ENCODE data around the gene DENND2C. TPM values are rescaled to one million over a fixed set of nuclear protein-coding genes. Genes with fewer than 3 reads are reported as not detected.

The DENND2C gene
- total RNA-seq = 1 to 10 TPM in 3 of 8 experiments, under 1 TPM in 5; 0.43 to 2.6 (median 0.90) TPM

GRCh38 chr1:114669562-114670082 lies at the start of gene DENND2C:
Gene DENND2C (minus strand): TSS chr1:114670049. CDS start chr1:114625984, 44,065 bp downstream.
- peak; percentile 67 to 84 (median 74) for ATAC-seq (replicated peaks in 6 of 8)
- Histone ChIP-seq H3K27ac (no peak within 1 kb of the TSS), H3K4me3 (peak within 1 kb of the TSS; percentile 48 to 55 (median 49)), H3K4me1 (replicated peaks in 1 of 2) (peaks cover 0 to 4% of the 10 kb centered on the region in 2 donors)
- in situ Hi-C loops (cut with MboI; ENCODE audit: low pct_unique_long_range_greater_than_20kb in 2 of 9, low sequenced_read_pairs in 9 of 9, unreplicated experiment in 9 of 9) = no loop called here
- WGBS, 10 experiments = 0 to 5% (median 0%) methylated on average over 3 to 22 of the region's 50 CpGs; no CpG with 5 or more reads in 4 of the 10 experiments

GRCh38 chr1:114719424-114719787 lies 49.6 kb upstream of the DENND2C start:
- 85 to 100% (median 94%) methylated on average over 3 of the region's 3 CpGs; no CpG with 5 or more reads in 4 of the 10 experiments for WGBS, 10 experiments
- Histone ChIP-seq H3K27ac (no peak overlapping the region), H3K4me1 (replicated peaks in 1 of 2) (peaks cover 7 to 17% of the 10 kb centered on the region in 2 donors), H3K4me3 (no peak overlapping the region)
- in situ Hi-C loops (cut with MboI; ENCODE audit: low pct_unique_long_range_greater_than_20kb in 2 of 9, low sequenced_read_pairs in 9 of 9, unreplicated experiment in 9 of 9) = no loop called here
- no peak for ATAC-seq (replicated peaks in 6 of 8)

- WGBS, 10 experiments = 69 to 100% (median 90%) methylated on average over 1 to 11 of the region's 11 CpGs; no CpG with 5 or more reads in 1 of the 10 experiments
- no peak overlapping the region for H3K4me3 ChIP-seq
- no peak overlapping the region for H3K27ac ChIP-seq
- no peak for ATAC-seq (replicated peaks in 6 of 8)
- peaks cover 7 to 19% of the 10 kb centered on the region in 2 donors for H3K4me1 ChIP-seq (replicated peaks in 1 of 2)
- in situ Hi-C loops (cut with MboI; ENCODE audit: low pct_unique_long_range_greater_than_20kb in 2 of 9, low sequenced_read_pairs in 9 of 9, unreplicated experiment in 9 of 9) = no loop called here
Observed at GRCh38 chr1:114718661-114719423, 49.0 kb upstream of the DENND2C start.

GRCh38 chr1:114716304-114717170 lies 46.7 kb upstream of the DENND2C start, which contains the start of gene NRAS:
Gene NRAS (minus strand): TSS chr1:114716771. CDS start chr1:114716160, 611 bp downstream.
- Histone ChIP-seq H3K4me1 (replicated peaks in 1 of 2) (peaks cover 7 to 19% of the 10 kb centered on the region in 2 donors), H3K4me3 (peak within 1 kb of the TSS; percentile 62 to 98 (median 83)), H3K27ac (peak within 1 kb of the TSS; percentile 81 to 85)
- peak; percentile 87 to 97 (median 93) for ATAC-seq (replicated peaks in 6 of 8)
- in situ Hi-C loops (cut with MboI; ENCODE audit: low pct_unique_long_range_greater_than_20kb in 2 of 9, low sequenced_read_pairs in 9 of 9, unreplicated experiment in 9 of 9) = no loop called here
- WGBS, 10 experiments = 0 to 10% (median 1%) methylated on average over 2 to 27 of the region's 38 CpGs; no CpG with 5 or more reads in 2 of the 10 experiments

- WGBS, 10 experiments = 0 to 54% (median 33%) methylated on average over 1 to 4 of the region's 4 CpGs; no CpG with 5 or more reads in 1 of the 10 experiments
- H3K27ac ChIP-seq = peak overlapping the region; percentile 81 to 85
- peak in 3 of 8 experiments; percentile 2 to 10 (median 6) for ATAC-seq (replicated peaks in 6 of 8)
- in situ Hi-C loops (cut with MboI; ENCODE audit: low pct_unique_long_range_greater_than_20kb in 2 of 9, low sequenced_read_pairs in 9 of 9, unreplicated experiment in 9 of 9) = no loop called here
- H3K4me1 ChIP-seq (replicated peaks in 1 of 2) = peaks cover 7 to 19% of the 10 kb centered on the region in 2 donors
- peak overlapping the region; percentile 62 to 98 (median 83) for H3K4me3 ChIP-seq
Observed at GRCh38 chr1:114715952-114716303, 46.1 kb upstream of the DENND2C start.

- H3K4me1 ChIP-seq (replicated peaks in 1 of 2) = peaks cover 7 to 19% of the 10 kb centered on the region in 2 donors
- no peak overlapping the region for H3K27ac ChIP-seq
- H3K4me3 ChIP-seq = no peak overlapping the region
- in situ Hi-C loops (cut with MboI; ENCODE audit: low pct_unique_long_range_greater_than_20kb in 2 of 9, low sequenced_read_pairs in 9 of 9, unreplicated experiment in 9 of 9) = no loop called here
- WGBS, 10 experiments = 40 to 100% (median 89%) methylated on average over 1 to 4 of the region's 4 CpGs; no CpG with 5 or more reads in 1 of the 10 experiments
- no peak for ATAC-seq (replicated peaks in 6 of 8)
Observed at GRCh38 chr1:114712977-114713376, 43.1 kb upstream of the DENND2C start.

GRCh38 chr1:114710360-114710759 lies 40.5 kb upstream of the DENND2C start:
- WGBS, 10 experiments = 95 to 100% (median 97%) methylated on average over 2 to 3 of the region's 3 CpGs; no CpG with 5 or more reads in 2 of the 10 experiments
- Histone ChIP-seq H3K4me3 (no peak overlapping the region), H3K27ac (no peak overlapping the region), H3K4me1 (replicated peaks in 1 of 2) (peaks cover 5 to 9% of the 10 kb centered on the region in 2 donors)
- ATAC-seq (replicated peaks in 6 of 8) = no peak
- in situ Hi-C loops (cut with MboI; ENCODE audit: low pct_unique_long_range_greater_than_20kb in 2 of 9, low sequenced_read_pairs in 9 of 9, unreplicated experiment in 9 of 9) = no loop called here

- no peak for ATAC-seq (replicated peaks in 6 of 8)
- Histone ChIP-seq H3K4me1 (replicated peaks in 1 of 2) (no peaks in the 10 kb centered on the region), H3K4me3 (no peak overlapping the region), H3K27ac (no peak overlapping the region)
- in situ Hi-C loops (cut with MboI; ENCODE audit: low pct_unique_long_range_greater_than_20kb in 2 of 9, low sequenced_read_pairs in 9 of 9, unreplicated experiment in 9 of 9) = no loop called here
- 77 to 100% (median 92%) methylated on average over 2 of the region's 2 CpGs; no CpG with 5 or more reads in 2 of the 10 experiments for WGBS, 10 experiments
Observed at GRCh38 chr1:114707604-114708003, 37.8 kb upstream of the DENND2C start.

- no peak overlapping the region for H3K4me3 ChIP-seq
- WGBS, 10 experiments = 43 to 100% (median 70%) methylated on average over 1 of the region's 1 CpG; no CpG with 5 or more reads in 2 of the 10 experiments
- H3K27ac ChIP-seq = no peak overlapping the region
- H3K4me1 ChIP-seq (replicated peaks in 1 of 2) = no peaks in the 10 kb centered on the region
- ATAC-seq (replicated peaks in 6 of 8) = peak in 1 of 8 experiments; percentile 73
- in situ Hi-C loops (cut with MboI; ENCODE audit: low pct_unique_long_range_greater_than_20kb in 2 of 9, low sequenced_read_pairs in 9 of 9, unreplicated experiment in 9 of 9) = no loop called here
Observed at GRCh38 chr1:114703242-114703641, 33.4 kb upstream of the DENND2C start.

- in situ Hi-C loops (cut with MboI; ENCODE audit: low pct_unique_long_range_greater_than_20kb in 2 of 9, low sequenced_read_pairs in 9 of 9, unreplicated experiment in 9 of 9) = no loop called here
- H3K27ac ChIP-seq = no peak overlapping the region
- no peaks in the 10 kb centered on the region for H3K4me1 ChIP-seq (replicated peaks in 1 of 2)
- 83 to 100% (median 98%) methylated on average over 1 to 5 of the region's 5 CpGs for WGBS, 10 experiments
- no peak overlapping the region for H3K4me3 ChIP-seq
- no peak for ATAC-seq (replicated peaks in 6 of 8)
Observed at GRCh38 chr1:114702737-114703136, 32.9 kb upstream of the DENND2C start.

GRCh38 chr1:114701931-114702330 lies 32.1 kb upstream of the DENND2C start:
- H3K27ac ChIP-seq = no peak overlapping the region
- H3K4me3 ChIP-seq = no peak overlapping the region
- in situ Hi-C loops (cut with MboI; ENCODE audit: low pct_unique_long_range_greater_than_20kb in 2 of 9, low sequenced_read_pairs in 9 of 9, unreplicated experiment in 9 of 9) = no loop called here
- ATAC-seq (replicated peaks in 6 of 8) = peak in 1 of 8 experiments; percentile 38
- no peaks in the 10 kb centered on the region for H3K4me1 ChIP-seq (replicated peaks in 1 of 2)
- WGBS, 10 experiments = 40 to 100% (median 72%) methylated on average over 1 to 2 of the region's 2 CpGs; no CpG with 5 or more reads in 1 of the 10 experiments

GRCh38 chr1:114700036-114700600 lies 30.3 kb upstream of the DENND2C start:
- 0 to 79% (median 63%) methylated on average over 1 to 4 of the region's 4 CpGs; no CpG with 5 or more reads in 2 of the 10 experiments for WGBS, 10 experiments

More at GRCh38 chr1:114700036-114700600, 30.3 kb upstream of the DENND2C start:
- no peak overlapping the region for H3K27ac ChIP-seq
- no peak overlapping the region for H3K4me3 ChIP-seq
- in situ Hi-C loops (cut with MboI; ENCODE audit: low pct_unique_long_range_greater_than_20kb in 2 of 9, low sequenced_read_pairs in 9 of 9, unreplicated experiment in 9 of 9) = no loop called here
- no peaks in the 10 kb centered on the region for H3K4me1 ChIP-seq (replicated peaks in 1 of 2)
- no peak for ATAC-seq (replicated peaks in 6 of 8)
